MM.1S (cell line): ENCODE measurements around the gene MYPN.

Source experiments
- DNase-seq: peaks from one replicate; pipeline ENCODE4 v3.0.0-alpha.2; 2015
- H2AFZ ChIP-seq: fragments of 300-600 bp; sonication (generic); 2 replicates; pipeline ENCODE4 v1.6.0; 2016; ENCODE audit warnings: antibody characterized with exemption, low read length
- H3F3A ChIP-seq: fragments of 300-600 bp; sonication (generic); 2 replicates; pipeline ENCODE4 v1.6.1; 2016; ENCODE audit warnings: mild to moderate bottlenecking, antibody characterized with exemption, low read length, moderate library complexity, mixed read lengths; ENCODE audit not compliant: insufficient read depth
- H3K27ac ChIP-seq: fragments of 300-600 bp; sonication (generic); 2 replicates; pipeline ENCODE4 v1.5.1; 2016; ENCODE audit warnings: mild to moderate bottlenecking, low read length
- H3K27me3 ChIP-seq: fragments of 300-600 bp; sonication (generic); replicated peaks from 2 replicates; pipeline ENCODE4 v1.6.0; 2016; ENCODE audit warnings: low read length; ENCODE audit not compliant: insufficient read depth
- H3K36me3 ChIP-seq: fragments of 300-600 bp; sonication (generic); replicated peaks from 2 replicates; pipeline ENCODE4 v1.6.1; 2016; ENCODE audit warnings: mild to moderate bottlenecking, low read length, mixed read lengths; ENCODE audit not compliant: insufficient read depth
- H3K4me1 ChIP-seq: fragments of 300-600 bp; sonication (generic); 2 replicates; pipeline ENCODE4 v1.6.1; 2016; ENCODE audit warnings: low read length, mixed read lengths
- H3K4me2 ChIP-seq: fragments of 300-600 bp; sonication (generic); 2 replicates; pipeline ENCODE4 v1.6.0; 2016; ENCODE audit warnings: low read depth, low read length
- H3K4me3 ChIP-seq: fragments of 300-600 bp; sonication (generic); 2 replicates; pipeline ENCODE4 v1.5.1; 2016; ENCODE audit warnings: low read length, mixed read lengths
- H3K79me2 ChIP-seq: fragments of 300-600 bp; sonication (generic); 2 replicates; pipeline ENCODE4 v1.6.1; 2016; ENCODE audit warnings: mixed run types, low read length, mixed read lengths
- H3K9ac ChIP-seq: fragments of 300-600 bp; sonication (generic); 2 replicates; pipeline ENCODE4 v1.6.1; 2016; ENCODE audit warnings: low read length, mixed read lengths
- H3K9me2 ChIP-seq: fragments of 300-600 bp; sonication (generic); replicated peaks from 2 replicates; pipeline ENCODE4 v1.6.1; 2016; ENCODE audit warnings: mild to moderate bottlenecking, low read length, mixed read lengths; ENCODE audit not compliant: insufficient read depth
- H3K9me3 ChIP-seq: fragments of 300-600 bp; sonication (generic); replicated peaks from 2 replicates; pipeline ENCODE4 v1.6.1; 2016; ENCODE audit warnings: mild to moderate bottlenecking, low read length, mixed read lengths; ENCODE audit not compliant: insufficient read depth
- H4K20me1 ChIP-seq: fragments of 300-600 bp; sonication (generic); 2 replicates; pipeline ENCODE4 v1.6.1; 2016; ENCODE audit warnings: mild to moderate bottlenecking, low read length, moderate library complexity, mixed read lengths; ENCODE audit not compliant: insufficient read depth
- EZH2 ChIP-seq: fragments of 300-600 bp; sonication (generic); optimal IDR thresholded peaks from 2 replicates; pipeline ENCODE3; 2017; ENCODE audit warnings: low read depth, mild to moderate bottlenecking, antibody characterized with exemption, low read length, mixed read lengths
- EZH2phosphoT487 ChIP-seq: fragments of 300-600 bp; sonication (generic); IDR thresholded peaks from 2 replicates; pipeline ENCODE4 v1.6.1; 2018; ENCODE audit warnings: antibody characterized with exemption, low read length
- TF ChIP-seq, protein P1 (sequence below): fragments of 300-600 bp; sonication (generic); IDR thresholded peaks from 2 replicates; pipeline ENCODE4 v1.5.1; 2016; ENCODE audit warnings: antibody characterized with exemption, low read length, mixed read lengths

The MYPN gene

DNA sequence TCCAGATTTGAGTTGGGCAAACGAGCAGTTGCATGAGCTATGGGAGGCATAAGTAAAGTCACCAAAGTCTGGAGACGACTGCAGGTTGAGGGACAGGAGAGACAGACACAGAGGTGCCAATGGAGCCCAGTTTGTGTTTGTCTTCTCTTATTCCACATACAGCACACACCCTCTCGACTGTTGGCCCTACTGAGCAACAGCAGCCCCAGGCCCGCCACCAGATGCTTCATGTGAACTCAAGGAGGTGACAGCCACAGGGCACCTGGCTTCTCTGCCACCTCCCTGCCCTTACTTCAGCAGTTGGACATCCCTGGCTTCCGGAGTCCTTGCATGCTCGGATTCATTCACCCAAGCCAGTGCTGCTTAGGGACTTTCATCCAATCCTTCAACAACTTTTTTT lies 129.1 kb downstream of the MYPN start:
- H3K36me3 ChIP-seq = no peaks in the 10 kb centered on the region
- H4K20me1 ChIP-seq = no peaks in the 10 kb centered on the region
- no peak for DNase-seq
- H3K9me3 ChIP-seq = no peaks in the 10 kb centered on the region
- no peak overlapping the region for H3K27ac ChIP-seq
- no peak overlapping the region for H3K4me2 ChIP-seq
- no peaks in the 10 kb centered on the region for H3K9me2 ChIP-seq
- H3K9ac ChIP-seq = no peak overlapping the region
- no peaks in the 10 kb centered on the region for H3K27me3 ChIP-seq
- H3K4me3 ChIP-seq = no peak overlapping the region
- no peaks in the 10 kb centered on the region for H3K79me2 ChIP-seq
- H3K4me1 ChIP-seq = peaks cover 15% of the 10 kb centered on the region
- peaks cover 10% of the 10 kb centered on the region for H3F3A ChIP-seq
- no peak overlapping the region for H2AFZ ChIP-seq
- TF ChIP-seq EZH2phosphoT487 (no peak), EZH2 (no peak)
- TF ChIP-seq, protein P1, sequence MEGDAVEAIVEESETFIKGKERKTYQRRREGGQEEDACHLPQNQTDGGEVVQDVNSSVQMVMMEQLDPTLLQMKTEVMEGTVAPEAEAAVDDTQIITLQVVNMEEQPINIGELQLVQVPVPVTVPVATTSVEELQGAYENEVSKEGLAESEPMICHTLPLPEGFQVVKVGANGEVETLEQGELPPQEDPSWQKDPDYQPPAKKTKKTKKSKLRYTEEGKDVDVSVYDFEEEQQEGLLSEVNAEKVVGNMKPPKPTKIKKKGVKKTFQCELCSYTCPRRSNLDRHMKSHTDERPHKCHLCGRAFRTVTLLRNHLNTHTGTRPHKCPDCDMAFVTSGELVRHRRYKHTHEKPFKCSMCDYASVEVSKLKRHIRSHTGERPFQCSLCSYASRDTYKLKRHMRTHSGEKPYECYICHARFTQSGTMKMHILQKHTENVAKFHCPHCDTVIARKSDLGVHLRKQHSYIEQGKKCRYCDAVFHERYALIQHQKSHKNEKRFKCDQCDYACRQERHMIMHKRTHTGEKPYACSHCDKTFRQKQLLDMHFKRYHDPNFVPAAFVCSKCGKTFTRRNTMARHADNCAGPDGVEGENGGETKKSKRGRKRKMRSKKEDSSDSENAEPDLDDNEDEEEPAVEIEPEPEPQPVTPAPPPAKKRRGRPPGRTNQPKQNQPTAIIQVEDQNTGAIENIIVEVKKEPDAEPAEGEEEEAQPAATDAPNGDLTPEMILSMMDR = no peak

DNA sequence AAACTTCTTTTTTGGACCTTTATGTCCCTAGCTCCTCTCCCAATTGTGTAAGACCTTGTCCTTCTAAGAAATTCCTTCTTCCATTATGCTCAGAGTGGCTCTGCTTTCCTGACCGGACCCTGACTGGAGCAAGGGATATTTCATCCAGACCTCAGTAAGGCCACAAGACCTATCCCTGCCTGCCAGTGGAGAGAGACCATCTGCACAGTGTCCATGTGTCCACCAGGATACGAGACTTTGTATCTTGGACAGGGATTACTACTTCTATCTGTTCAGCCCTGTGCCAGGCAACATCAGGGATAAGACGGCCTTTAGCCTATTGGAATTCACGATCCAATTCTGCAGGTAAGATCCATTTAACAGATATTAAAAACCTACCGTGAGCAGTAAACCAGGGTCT lies 129.8 kb downstream of the MYPN start:
- Histone ChIP-seq H2AFZ (peak overlapping the region; percentile 73), H3K9me2 (no peaks in the 10 kb centered on the region), H3K27ac (peak overlapping the region; percentile 57; the same call in 1 of the 2 replicates), H3K9me3 (no peaks in the 10 kb centered on the region), H3F3A (peaks cover 10% of the 10 kb centered on the region), H3K4me1 (peaks cover 15% of the 10 kb centered on the region), H3K36me3 (no peaks in the 10 kb centered on the region), H3K79me2 (no peaks in the 10 kb centered on the region), H3K4me2 (peak overlapping the region; percentile 33; the same call in 1 of the 2 replicates), H3K4me3 (no peak overlapping the region), H4K20me1 (no peaks in the 10 kb centered on the region), H3K9ac (no peak overlapping the region), H3K27me3 (no peaks in the 10 kb centered on the region)
- DNase-seq = no peak
- no peak for TF ChIP-seq EZH2
- TF ChIP-seq, protein P1 = no peak
- no peak for TF ChIP-seq EZH2phosphoT487

DNA sequence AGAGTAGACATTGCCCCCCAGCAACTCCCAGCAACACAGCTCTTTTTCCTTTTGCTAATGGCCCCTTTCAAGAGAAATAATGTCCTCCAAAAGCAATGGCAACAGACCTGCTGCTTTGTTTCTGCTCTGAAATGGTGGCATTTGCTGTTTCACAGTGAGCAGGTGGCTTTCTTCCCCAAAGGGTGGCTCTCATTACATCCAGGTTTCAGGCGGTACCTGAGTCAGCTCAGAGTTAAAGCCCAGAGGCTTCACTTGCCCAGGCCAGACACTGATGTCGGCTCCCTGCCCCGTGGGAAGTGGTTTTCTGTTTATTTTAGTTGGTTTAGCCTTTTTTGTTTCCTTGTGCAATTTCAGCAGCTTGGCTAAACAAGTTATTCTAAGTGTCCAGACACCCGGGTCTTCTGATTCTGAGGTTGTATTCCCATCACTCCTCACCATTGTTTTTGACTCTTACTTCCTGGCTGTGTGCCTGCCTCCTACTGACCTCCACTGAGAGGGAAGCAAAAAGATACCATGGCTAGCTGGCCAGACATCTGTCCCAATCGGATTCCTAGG lies 130.4 kb downstream of the MYPN start:
- no peak for TF ChIP-seq EZH2
- no peak for TF ChIP-seq EZH2phosphoT487
- TF ChIP-seq, protein P1 = no peak
- H3K27ac ChIP-seq = peak overlapping the region; percentile 57; the same call in 1 of the 2 replicates
- peak overlapping the region; percentile 33 for H3K4me2 ChIP-seq
- H3K9me2 ChIP-seq = no peaks in the 10 kb centered on the region
- peak overlapping the region; percentile 73 for H2AFZ ChIP-seq
- H3K36me3 ChIP-seq = no peaks in the 10 kb centered on the region
- no peaks in the 10 kb centered on the region for H3K27me3 ChIP-seq
- peak; percentile 82 for DNase-seq
- peaks cover 15% of the 10 kb centered on the region for H3K4me1 ChIP-seq
- peaks cover 10% of the 10 kb centered on the region for H3F3A ChIP-seq
- no peaks in the 10 kb centered on the region for H3K79me2 ChIP-seq
- H3K9ac ChIP-seq = peak overlapping the region; percentile 9; the same call in 1 of the 2 replicates
- no peaks in the 10 kb centered on the region for H3K9me3 ChIP-seq
- no peaks in the 10 kb centered on the region for H4K20me1 ChIP-seq
- H3K4me3 ChIP-seq = no peak overlapping the region
